HEK293 (cell line): Measurements from ENCODE around the gene NAPG.

Experiments
- CTCF ChIP-seq: fragments of 450-650 bp; formaldehyde crosslinking; IDR thresholded peaks from 2 replicates; pipeline ENCODE4 v1.5.1; 2016; ENCODE audit warnings: missing biosample characterization, missing genetic modification characterization
- PATZ1 ChIP-seq: fragments of 450-650 bp; formaldehyde crosslinking; IDR thresholded peaks from 2 replicates; pipeline ENCODE4 v1.5.1; 2016; ENCODE audit warnings: missing biosample characterization, missing genetic modification characterization
- REST ChIP-seq: fragments of 450-650 bp; formaldehyde crosslinking; IDR thresholded peaks from 2 replicates; pipeline ENCODE4 v1.5.1; 2016; ENCODE audit warnings: missing biosample characterization, missing genetic modification characterization
- ZNF114 ChIP-seq: fragments of 450-650 bp; formaldehyde crosslinking; IDR thresholded peaks from 2 replicates; pipeline ENCODE4 v1.5.0; 2017; ENCODE audit warnings: missing biosample characterization, missing genetic modification characterization
- ZNF274 ChIP-seq, 2 experiments: fragments of 200-500 bp in 1 of 2; fragments of 450-650 bp in 1 of 2; sonication (Bioruptor generic) in 1 of 2; formaldehyde crosslinking in 1 of 2; IDR thresholded peaks; 2 replicates each; pipeline versions ENCODE4 v1.5.1 to v1.6.1; 2014 to 2016; ENCODE audit warnings: borderline replicate concordance in 1 of 2, inconsistent platforms in 1 of 2, low read length in 1 of 2, missing biosample characterization in 1 of 2, missing genetic modification characterization in 1 of 2
- ZNF280C ChIP-seq: fragments of 450-650 bp; formaldehyde crosslinking; IDR thresholded peaks from 2 replicates; pipeline ENCODE4 v1.5.1; 2016; ENCODE audit warnings: missing biosample characterization, missing genetic modification characterization

- no peak for TF ChIP-seq REST (tag by site-specific recombination)
- no peak for TF ChIP-seq ZNF280C
- no peak for TF ChIP-seq CTCF (tag by site-specific recombination)
- TF ChIP-seq ZNF114, result no peak
- no peak for TF ChIP-seq PATZ1
- TF ChIP-seq ZNF274 (IDR thresholded peaks at IDR 0.05; ENCODE audit: low read length), result no peak
- TF ChIP-seq ZNF274 (tag by site-specific recombination; IDR thresholded peaks at IDR 0.05; ENCODE audit: borderline replicate concordance), result no peak
These were observed 48.0 kb upstream of the NAPG start for GRCh38 chr18:10477863-10478260.
